HG02840 (cell line): ENCODE results near the gene FNBP1.
A peak's percentile ranks its signal among the peaks of the same experiment; 100 is the strongest.
"Not testable (repeated sequence)": the region's sequence is repeated elsewhere in the genome, so short reads cannot be mapped to it uniquely, and the experiment has no call there.

Experiments used
- ATAC-seq: cut with Tn5 transposase; IDR thresholded peaks from one replicate; pipeline ENCODE4 v1.9.1; 2021; ENCODE audit warnings: mild to moderate bottlenecking, moderate library complexity, moderate number of reproducible peaks; ENCODE audit not compliant: unreplicated experiment, low FRiP score

Gene FNBP1

DNA sequence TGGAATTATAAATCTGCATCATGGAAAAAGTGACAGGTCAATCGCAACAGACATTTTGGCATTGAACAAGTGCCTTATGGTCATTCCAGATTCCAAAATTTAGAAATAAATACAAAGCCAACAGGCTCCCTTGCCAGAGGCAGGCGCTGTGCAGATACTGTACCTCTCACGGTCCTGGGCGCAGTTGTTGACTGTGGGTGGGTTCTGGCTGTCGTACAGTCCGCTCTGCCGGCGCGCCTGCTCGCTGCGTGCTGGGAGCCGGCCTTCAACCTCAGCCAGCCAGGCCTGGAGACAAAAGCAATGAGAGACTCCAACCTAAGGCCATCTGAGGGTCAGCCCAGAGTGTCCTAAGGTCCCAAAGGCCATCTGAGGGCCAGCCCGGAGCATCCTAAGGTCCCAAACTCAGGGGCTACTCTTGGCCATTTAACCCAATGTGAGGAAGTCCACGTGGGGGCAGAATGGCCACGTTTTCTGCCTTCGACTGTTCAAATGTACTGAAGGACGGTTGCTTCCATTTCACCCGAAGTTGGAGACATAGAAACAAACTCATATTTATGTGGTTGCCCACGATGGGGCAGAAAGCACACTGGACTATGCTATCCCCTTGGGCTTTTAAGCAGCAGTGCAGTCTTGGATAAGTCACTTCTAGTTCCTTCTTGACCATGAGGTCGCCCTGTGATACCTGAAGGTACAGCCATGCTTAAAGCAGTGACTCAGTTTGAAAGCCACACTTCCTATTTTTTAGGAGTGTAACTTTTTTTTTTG lies 142.5 kb downstream of the FNBP1 start:
- peak; percentile 53 for ATAC-seq

- no peak for ATAC-seq
Measured at GRCh38 chr9:129899620-129900019, 143.4 kb downstream of the FNBP1 start.

GRCh38 chr9:129898185-129898584 lies 144.8 kb downstream of the FNBP1 start:
- no peak for ATAC-seq

- ATAC-seq = no peak
Measured at GRCh38 chr9:129897263-129897662, 145.7 kb downstream of the FNBP1 start.

GRCh38 chr9:129895376-129896268 lies 147.4 kb downstream of the FNBP1 start:
- ATAC-seq = no peak

DNA sequence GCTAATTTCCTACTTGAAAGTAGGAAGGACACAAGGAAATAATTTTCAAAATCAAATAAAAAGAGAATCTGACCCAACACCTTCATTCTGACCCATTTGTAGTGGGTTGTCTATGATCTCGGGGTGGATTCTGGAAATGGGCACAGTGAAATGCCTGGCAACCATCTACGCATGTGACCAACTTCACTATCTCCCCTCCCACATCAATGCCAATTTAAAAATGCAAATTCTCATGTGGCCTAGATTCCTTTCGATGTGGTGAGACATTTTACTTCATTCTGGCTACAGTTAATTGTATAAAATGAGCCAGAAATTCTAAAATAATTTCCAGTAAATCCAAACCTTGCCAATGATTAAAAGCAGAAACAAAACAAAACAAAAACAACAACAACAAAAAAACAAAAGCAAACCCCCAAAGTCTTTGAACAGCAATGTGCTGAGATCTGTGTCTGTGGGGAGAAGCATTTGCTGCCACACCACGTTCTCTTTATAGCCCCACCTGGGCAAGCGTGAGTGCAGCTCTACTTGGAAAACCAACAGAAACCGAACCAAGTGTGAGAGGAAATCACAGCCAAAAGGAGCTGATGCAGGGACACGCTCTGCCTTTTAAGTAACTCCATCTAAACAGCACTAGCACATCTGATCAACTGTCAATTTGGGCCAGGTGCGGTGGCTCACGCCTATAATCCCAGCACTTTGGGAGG lies 148.7 kb downstream of the FNBP1 start:
- no peak for ATAC-seq

DNA sequence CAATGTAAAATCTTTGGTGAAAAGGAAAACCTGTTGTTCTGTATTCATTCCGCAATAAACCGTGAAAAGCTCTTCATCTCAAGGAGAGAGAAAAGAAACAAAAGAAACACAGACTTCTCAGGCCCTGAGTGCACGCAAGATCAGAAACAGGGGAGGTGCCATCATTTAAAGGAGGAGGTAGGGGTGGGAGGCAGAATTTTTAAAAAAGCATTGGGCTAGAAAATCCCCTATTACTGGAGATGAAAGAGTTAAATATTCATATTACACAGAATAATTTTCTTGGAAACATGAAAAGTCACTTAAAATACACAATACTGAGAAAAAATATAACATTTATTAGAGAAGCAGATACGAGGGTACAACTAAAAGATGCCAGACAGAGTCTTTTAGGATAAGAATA lies 151.4 kb downstream of the FNBP1 start:
- no peak for ATAC-seq

DNA sequence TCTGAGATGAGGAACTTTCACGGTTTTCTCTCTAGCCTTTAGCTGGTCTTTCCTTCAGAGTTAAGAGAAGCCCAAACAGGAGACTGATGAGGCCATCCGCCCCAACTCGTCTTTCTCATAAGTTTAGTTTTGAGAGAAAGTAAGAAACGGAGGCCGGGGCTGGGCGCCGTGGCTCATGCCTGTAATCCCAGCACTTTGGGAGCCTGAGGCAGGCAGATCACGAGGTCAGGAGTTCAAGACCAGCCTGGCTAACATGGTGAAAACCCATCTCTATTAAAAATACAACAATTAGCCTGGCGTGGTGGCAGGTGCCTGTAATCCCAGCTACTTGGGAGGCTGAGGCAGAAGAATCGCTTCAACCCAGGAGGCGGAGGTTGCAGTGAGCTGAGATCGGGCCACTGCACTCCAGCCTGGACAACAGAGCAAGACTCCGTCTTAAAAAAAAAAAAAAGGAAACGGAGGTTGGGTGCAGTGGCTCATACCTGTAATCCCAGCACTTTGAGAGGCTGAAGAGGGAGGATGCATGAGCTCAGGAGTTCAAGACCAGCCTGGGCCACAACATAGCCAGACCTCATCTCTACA lies 152.2 kb downstream of the FNBP1 start:
- ATAC-seq = not testable (repeated sequence)

DNA sequence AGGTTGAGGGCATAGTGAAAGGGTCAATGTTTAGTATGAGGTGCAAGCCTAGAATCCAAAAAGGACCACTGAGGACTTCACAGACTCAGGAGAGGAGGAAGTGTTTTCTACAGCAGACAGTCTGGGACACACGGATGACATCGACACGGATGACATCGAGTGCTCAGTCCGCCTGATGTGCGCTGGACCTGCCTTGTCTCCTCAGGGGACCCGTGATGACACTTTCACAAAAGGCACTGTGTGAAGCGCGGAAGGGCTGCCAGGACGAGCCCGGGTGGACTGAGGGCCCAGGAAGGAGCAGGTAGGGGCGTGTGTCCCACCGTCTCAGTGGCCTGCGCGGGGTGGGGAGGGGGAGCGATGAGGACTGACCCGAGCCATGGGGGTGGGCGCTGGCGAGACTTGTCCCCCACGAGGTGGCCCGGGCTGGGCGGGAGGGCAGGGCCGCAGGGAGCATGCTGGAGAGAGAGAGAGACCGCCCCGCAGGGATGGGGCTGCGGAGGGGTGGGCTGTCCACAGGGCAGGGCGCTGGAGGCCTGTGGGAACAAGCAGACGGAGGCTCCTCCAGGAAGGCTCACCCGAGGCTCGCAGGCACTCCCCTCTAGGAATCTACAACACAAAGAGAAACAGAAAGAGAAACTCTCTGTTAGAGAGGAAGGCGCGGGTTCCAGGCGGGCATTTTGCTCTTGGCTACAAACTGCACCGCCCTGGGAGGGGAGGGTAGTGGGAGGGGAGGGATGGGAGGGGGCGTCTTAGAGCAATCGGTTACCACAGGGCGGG lies 152.9 kb downstream of the FNBP1 start:
- no peak for ATAC-seq

- ATAC-seq = no peak
Measured at GRCh38 chr9:129889122-129889940, 153.7 kb downstream of the FNBP1 start.

DNA sequence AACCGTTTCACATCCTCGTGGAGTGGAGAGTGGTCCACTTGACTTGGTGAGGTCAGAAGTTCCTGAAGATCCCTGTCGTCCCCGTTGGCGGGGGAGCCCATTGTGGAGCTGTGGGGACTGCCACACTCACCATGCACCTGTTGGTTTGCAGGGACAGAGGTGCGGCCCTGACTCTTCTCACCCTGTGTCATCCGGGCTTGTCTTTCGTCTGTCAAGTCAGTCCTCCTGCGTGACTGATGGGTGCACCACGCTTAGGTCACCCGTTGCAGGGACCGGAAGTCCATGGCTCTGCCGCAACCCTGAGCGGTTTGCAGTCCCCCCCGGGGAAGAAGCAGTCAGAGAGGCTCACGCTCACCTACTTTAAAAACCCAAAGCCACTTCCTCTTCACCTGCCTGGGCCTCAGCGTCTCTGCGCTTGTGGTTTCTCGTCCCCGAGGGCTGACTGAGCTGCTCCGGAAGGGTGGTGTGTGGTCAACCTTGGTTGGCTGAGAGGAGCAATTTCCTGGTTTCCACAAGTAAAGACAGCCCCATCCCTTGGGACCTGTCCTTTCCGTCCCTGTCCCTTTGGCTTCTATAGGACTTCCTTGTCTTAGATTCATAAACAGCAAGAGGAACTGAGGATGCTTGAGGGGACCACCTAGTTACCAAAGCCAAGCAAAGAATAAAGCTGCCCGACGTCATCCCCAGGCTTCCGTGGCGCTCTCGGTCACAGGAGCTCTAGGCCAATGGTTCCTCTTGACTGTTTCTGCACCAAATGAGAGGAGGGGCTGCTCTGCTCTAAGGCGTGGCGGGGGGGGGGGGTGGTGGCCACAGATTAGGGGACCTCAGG lies 154.5 kb downstream of the FNBP1 start:
- ATAC-seq = peak; percentile 67

DNA sequence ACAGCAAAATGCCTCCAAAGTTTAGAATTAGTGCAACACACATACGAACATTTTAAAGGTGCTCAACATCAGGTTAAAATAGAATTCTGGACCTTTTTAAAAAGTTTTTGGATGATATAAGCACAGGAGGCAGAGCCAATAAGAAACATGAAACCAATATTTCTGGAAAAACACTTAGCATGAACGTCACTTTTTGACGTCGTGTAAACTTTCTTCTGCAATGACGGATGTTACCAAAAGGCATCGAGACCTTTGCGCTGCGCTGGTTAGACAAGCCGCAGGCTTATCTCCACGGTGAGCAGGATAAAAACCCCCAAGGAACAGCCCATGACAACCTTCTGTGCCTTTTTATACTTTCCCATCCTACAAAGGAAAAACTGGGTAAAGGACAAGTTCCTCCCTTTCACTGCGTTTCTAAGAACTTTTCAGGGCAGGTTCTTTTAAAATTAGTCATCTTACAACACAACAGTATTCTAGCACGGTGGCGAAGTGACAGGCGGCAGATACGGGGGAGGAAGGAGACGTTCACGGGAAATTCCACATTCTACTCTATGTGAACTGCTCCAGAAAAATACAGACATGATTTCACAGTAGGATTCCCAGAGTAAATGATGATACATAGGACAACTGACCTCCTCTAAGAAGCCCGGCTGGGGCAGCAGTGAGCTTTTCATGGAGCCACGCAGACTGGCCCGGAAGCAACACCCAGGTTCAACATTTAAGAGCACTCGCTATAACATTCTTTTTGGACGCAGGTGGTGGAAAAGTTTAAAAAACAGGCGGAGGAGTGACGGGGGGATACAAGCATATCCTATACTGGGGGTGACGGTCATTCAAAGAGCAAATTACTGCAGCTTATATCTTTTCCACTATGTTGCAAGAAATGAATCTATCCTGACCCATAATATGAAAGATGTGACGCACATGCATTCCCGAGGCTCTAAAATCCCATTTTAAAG lies 155.4 kb downstream of the FNBP1 start:
- no peak for ATAC-seq

GRCh38 chr9:129886226-129887174 lies 156.5 kb downstream of the FNBP1 start:
- ATAC-seq = no peak

- ATAC-seq = no peak
Measured at GRCh38 chr9:129885670-129886106, 157.3 kb downstream of the FNBP1 start.

DNA sequence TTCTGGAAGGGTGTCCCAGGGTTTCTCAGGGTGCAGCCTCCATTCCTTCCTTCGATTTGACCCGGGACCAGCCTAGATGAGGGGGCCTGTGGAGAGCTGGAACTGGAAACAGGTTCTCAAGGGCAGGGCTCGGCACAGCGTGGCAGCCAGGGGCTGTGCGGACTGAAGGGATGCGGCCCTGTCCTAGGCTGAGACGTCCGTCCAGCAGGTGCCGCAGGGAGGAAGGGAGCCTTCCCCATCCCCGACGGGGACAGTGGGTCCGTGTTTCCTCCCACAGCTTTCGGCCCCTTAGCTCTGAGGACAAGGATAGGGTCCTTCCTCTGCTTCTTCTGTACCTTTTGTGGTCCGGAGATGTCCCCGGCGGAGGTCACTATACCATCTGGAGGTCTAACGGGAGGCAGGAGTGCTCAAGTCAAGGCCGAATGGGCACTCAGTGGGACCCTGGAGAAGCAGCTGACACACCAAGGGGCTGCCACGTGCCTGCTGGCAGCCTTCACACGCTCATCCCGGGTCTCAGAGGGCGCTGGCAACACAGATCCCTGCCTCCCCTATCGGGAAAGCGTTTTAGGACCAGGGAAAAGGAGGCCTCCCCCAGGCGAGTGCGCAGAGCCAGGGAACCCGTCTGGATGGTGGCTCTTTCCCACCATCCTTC lies 157.8 kb downstream of the FNBP1 start:
- ATAC-seq = no peak
